HepG2 (cell line): Measurements from ENCODE around the gene KLB. TPM values are rescaled to one million over a fixed set of nuclear protein-coding genes. Genes with fewer than 3 reads are reported as not detected.

Source experiments
- CEBPB ChIP-seq: IDR thresholded peaks from 2 replicates; pipeline ENCODE4 v1.6.1; 2011; ENCODE audit warnings: low read depth, low read length, improper control_type of control experiment, borderline replicate concordance
- DDIT3 ChIP-seq: sonication (generic); formaldehyde crosslinking; IDR thresholded peaks from 2 replicates; pipeline ENCODE4 v1.4.0; 2020; ENCODE audit warnings: mild to moderate bottlenecking, missing genetic modification reagents
- FOXO4 ChIP-seq: sonication (generic); formaldehyde crosslinking; conservative IDR thresholded peaks from 2 replicates; pipeline ENCODE4 v1.8.1; 2023; ENCODE audit warnings: missing genetic modification reagents
- GTF3A ChIP-seq: sonication (generic); formaldehyde crosslinking; conservative IDR thresholded peaks from 2 replicates; pipeline ENCODE4 v1.4.0; 2020; ENCODE audit warnings: mild to moderate bottlenecking, missing genetic modification reagents
- KLF13 ChIP-seq: sonication (generic); formaldehyde crosslinking; IDR thresholded peaks from 2 replicates; pipeline ENCODE4 v1.4.0; 2020; ENCODE audit warnings: mild to moderate bottlenecking, missing genetic modification reagents
- POLR2G ChIP-seq: fragments of 200-400 bp; formaldehyde crosslinking; IDR thresholded peaks from 2 replicates; pipeline ENCODE4 v1.6.1; 2018; ENCODE audit warnings: mild to moderate bottlenecking, low read depth, low read length, moderate library complexity
- RARG ChIP-seq: sonication (generic); formaldehyde crosslinking; IDR thresholded peaks from 2 replicates; pipeline ENCODE4 v1.4.0; 2020; ENCODE audit warnings: low read depth, mild to moderate bottlenecking, missing genetic modification reagents
- SETDB1 ChIP-seq: sonication (generic); formaldehyde crosslinking; IDR thresholded peaks from 2 replicates; pipeline ENCODE4 v1.5.1; 2020; ENCODE audit warnings: missing genetic modification reagents, mild to moderate bottlenecking, borderline replicate concordance
- SP2 ChIP-seq: sonication (generic); formaldehyde crosslinking; IDR thresholded peaks from 2 replicates; pipeline ENCODE4 v1.5.1; 2020; ENCODE audit warnings: mild to moderate bottlenecking, missing genetic modification reagents
- ZBTB21 ChIP-seq: sonication (generic); formaldehyde crosslinking; IDR thresholded peaks from 2 replicates; pipeline ENCODE4 v1.4.0; 2020; ENCODE audit warnings: missing genetic modification reagents
- ZBTB38 ChIP-seq: sonication (generic); formaldehyde crosslinking; IDR thresholded peaks from 2 replicates; pipeline ENCODE4 v1.5.1; 2020; ENCODE audit warnings: mild to moderate bottlenecking, missing genetic modification reagents
- ZNF446 ChIP-seq: sonication (generic); formaldehyde crosslinking; IDR thresholded peaks from 2 replicates; pipeline ENCODE4 v1.5.0; 2020; ENCODE audit warnings: mild to moderate bottlenecking, missing genetic modification reagents
- ZNF552 ChIP-seq: sonication (generic); formaldehyde crosslinking; IDR thresholded peaks from 2 replicates; pipeline ENCODE4 v1.9.0; 2022; ENCODE audit warnings: missing genetic modification reagents, mild to moderate bottlenecking, borderline replicate concordance
- ZNF597 ChIP-seq: sonication (generic); formaldehyde crosslinking; IDR thresholded peaks from 2 replicates; pipeline ENCODE4 v1.5.0; 2020; ENCODE audit warnings: missing genetic modification reagents
- ZNF83 ChIP-seq: sonication (generic); formaldehyde crosslinking; IDR thresholded peaks from 2 replicates; pipeline ENCODE4 v1.4.0; 2020; ENCODE audit warnings: missing genetic modification reagents, mild to moderate bottlenecking, borderline replicate concordance
- ZZZ3 ChIP-seq: sonication (generic); formaldehyde crosslinking; IDR thresholded peaks from 2 replicates; pipeline ENCODE4 v1.4.0; 2020; ENCODE audit warnings: missing genetic modification reagents, mild to moderate bottlenecking, borderline replicate concordance
- polyA plus RNA-seq, 8 experiments: library from polyadenylated mRNA; depleted of rRNA in 3 of 8; stranded (reverse) in 7 of 8; unstranded in 1 of 8; fragments of >200 nt; fragmentation: Illumina TruSeq in 4 of 8; extraction: Trizol in 4 of 8; gene quantifications; 2 replicates each; pipeline versions ENCODE4 v1.2.1 to v1.2.3, GENCODE V29; 2011 to 2016; ENCODE audit warnings: low read depth in 4 of 8, missing spikeins in 1 of 8, mixed read lengths in 1 of 8; ENCODE audit not compliant: insufficient read depth in 1 of 8
- total RNA-seq, 5 experiments: library from RNA; depleted of rRNA; stranded (reverse); fragments of >200 nt; fragmentation: Illumina TruSeq; extraction: Trizol; gene quantifications; 2 replicates each; pipeline ENCODE4 v1.2.3, GENCODE V29; 2016; ENCODE audit warnings: low read depth in 1 of 5
- TF ChIP-seq, protein P1 (sequence below): sonication (generic); formaldehyde crosslinking; IDR thresholded peaks from 2 replicates; pipeline ENCODE4 v1.9.0; 2021; ENCODE audit warnings: missing genetic modification reagents, borderline replicate concordance
- TF ChIP-seq, protein P2 (sequence below): sonication (generic); formaldehyde crosslinking; IDR thresholded peaks from 2 replicates; pipeline ENCODE4 v1.4.0; 2020; ENCODE audit warnings: low read depth, mild to moderate bottlenecking, missing genetic modification reagents

Gene KLB
- total and polyA plus RNA-seq, 2 of the 13 experiments (the other 11 are each of a cell fraction or from before 2014, with no cell fraction given) = 25.3 to 82.0 TPM

GRCh38 chr4:39469429-39470077 is 62.8 kb downstream of the KLB start (continued):
- TF ChIP-seq GTF3A (CRISPR knock-in tag) = 0 out of 2 replicates have a peak, but pooled peaks have one; percentile 46
- no peak for TF ChIP-seq CEBPB
- TF ChIP-seq, protein P1, sequence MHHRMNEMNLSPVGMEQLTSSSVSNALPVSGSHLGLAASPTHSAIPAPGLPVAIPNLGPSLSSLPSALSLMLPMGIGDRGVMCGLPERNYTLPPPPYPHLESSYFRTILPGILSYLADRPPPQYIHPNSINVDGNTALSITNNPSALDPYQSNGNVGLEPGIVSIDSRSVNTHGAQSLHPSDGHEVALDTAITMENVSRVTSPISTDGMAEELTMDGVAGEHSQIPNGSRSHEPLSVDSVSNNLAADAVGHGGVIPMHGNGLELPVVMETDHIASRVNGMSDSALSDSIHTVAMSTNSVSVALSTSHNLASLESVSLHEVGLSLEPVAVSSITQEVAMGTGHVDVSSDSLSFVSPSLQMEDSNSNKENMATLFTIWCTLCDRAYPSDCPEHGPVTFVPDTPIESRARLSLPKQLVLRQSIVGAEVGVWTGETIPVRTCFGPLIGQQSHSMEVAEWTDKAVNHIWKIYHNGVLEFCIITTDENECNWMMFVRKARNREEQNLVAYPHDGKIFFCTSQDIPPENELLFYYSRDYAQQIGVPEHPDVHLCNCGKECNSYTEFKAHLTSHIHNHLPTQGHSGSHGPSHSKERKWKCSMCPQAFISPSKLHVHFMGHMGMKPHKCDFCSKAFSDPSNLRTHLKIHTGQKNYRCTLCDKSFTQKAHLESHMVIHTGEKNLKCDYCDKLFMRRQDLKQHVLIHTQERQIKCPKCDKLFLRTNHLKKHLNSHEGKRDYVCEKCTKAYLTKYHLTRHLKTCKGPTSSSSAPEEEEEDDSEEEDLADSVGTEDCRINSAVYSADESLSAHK (CRISPR knock-in tag) = no peak
- TF ChIP-seq KLF13 (CRISPR knock-in tag) = no peak
- TF ChIP-seq ZZZ3 (CRISPR knock-in tag) = no peak
- TF ChIP-seq SP2 (CRISPR knock-in tag) = no peak
- 0 out of 2 replicates have a peak, but pooled peaks have one; percentile 44 for TF ChIP-seq FOXO4 (CRISPR knock-in tag)
- no peak for TF ChIP-seq RARG (CRISPR knock-in tag)
- TF ChIP-seq ZBTB21 = no peak
- TF ChIP-seq ZBTB38 = no peak
- TF ChIP-seq DDIT3 = no peak
- TF ChIP-seq ZNF446 = no peak
- TF ChIP-seq POLR2G = no peak
- no peak for TF ChIP-seq SETDB1 (CRISPR knock-in tag)
- TF ChIP-seq ZNF552 (CRISPR knock-in tag) = no peak
- TF ChIP-seq, protein P2, sequence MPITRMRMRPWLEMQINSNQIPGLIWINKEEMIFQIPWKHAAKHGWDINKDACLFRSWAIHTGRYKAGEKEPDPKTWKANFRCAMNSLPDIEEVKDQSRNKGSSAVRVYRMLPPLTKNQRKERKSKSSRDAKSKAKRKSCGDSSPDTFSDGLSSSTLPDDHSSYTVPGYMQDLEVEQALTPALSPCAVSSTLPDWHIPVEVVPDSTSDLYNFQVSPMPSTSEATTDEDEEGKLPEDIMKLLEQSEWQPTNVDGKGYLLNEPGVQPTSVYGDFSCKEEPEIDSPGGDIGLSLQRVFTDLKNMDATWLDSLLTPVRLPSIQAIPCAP (CRISPR knock-in tag) = no peak
- no peak for TF ChIP-seq ZNF83
- no peak for TF ChIP-seq ZNF597 (CRISPR knock-in tag)
